ENCODE measurements around the gene WDR1. TPM values are rescaled to one million over a fixed set of nuclear protein-coding genes. Genes with fewer than 3 reads are reported as not detected.

Gene WDR1
- total and polyA plus RNA-seq, 2 donors from 2014 or later: 176 to 313 TPM

DNA sequence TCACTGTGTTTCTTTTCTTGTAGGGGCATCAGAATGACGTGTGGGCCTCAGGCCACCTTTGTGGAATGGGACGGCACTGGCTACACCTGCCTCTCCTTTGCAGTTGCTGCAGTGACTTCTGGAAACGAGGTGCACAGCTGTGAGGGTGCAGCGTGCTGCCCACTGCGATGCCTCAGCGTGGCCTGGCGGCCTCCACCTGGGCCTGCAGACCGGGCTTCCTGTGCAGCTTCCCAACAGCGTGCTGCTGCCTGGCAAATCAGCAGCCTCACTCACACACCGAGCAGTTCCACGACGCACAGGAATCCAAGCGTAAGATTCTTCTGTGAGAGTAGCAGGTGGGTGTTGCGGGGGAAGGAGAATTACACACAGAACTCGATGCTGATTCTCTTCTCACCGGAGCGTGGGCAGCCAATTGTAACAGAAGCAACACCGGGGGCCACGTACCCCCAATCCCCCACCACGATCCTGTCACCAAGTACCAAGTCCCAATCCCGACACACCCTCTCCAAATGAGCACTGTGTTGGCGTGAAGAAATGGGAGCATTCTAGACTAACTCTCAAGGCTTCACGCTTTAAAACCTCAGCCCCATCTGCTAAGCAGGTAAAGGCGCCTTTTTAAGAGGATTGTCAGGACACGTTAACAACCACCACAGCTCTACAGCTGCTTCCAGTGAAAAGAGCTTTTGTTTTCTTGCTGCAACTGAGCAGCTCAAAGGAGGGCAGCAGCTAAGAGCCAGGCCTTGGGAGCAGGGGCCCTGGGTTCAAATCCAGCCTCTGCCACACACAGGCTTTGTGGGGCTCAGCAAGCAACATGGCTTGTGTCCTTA lies 16.9 kb downstream of the WDR1 start:
- intact Hi-C loops (cut with DNase I): no loop called here
- no peak for FAIRE-seq
- Histone ChIP-seq H3K36me3 (ENCODE audit: control insufficient read depth in 2 of 3, insufficient read depth in 3 of 3, low read length in 3 of 3) (peaks cover 2 to 57% (median 35%) of the 10 kb centered on the region in 3 donors), H3K4me1 (ENCODE audit: control insufficient read depth in 2 of 3, insufficient read depth in 2 of 3, low read depth in 1 of 3, low read length in 3 of 3) (peaks cover 0 to 31% (median 21%) of the 10 kb centered on the region in 3 donors), H3K27ac (ENCODE audit: low read depth in 2 of 2, low read length in 2 of 2) (no peak overlapping the region), H3K4me3 (ENCODE audit: low read length in 3 of 3) (no peak overlapping the region), H3K27me3 (ENCODE audit: control insufficient read depth, insufficient read depth, low read length) (no peaks in the 10 kb centered on the region), H3K9me3 (ENCODE audit: control insufficient read depth in 2 of 3, insufficient read depth in 1 of 3, low read length in 3 of 3) (no peaks in the 10 kb centered on the region), H3K9ac (ENCODE audit: low read length in 3 of 3) (no peak overlapping the region)
- no peak for TF ChIP-seq CTCF (IDR thresholded peaks at IDR 0.05; ENCODE audit: borderline replicate concordance, extremely low read depth, insufficient read depth)
- DNase-seq: no peak

- H3K4me3 ChIP-seq (ENCODE audit: low read length in 3 of 3): no peak overlapping the region
- peaks cover 0 to 37% (median 19%) of the 10 kb centered on the region in 3 donors for H3K4me1 ChIP-seq (ENCODE audit: control insufficient read depth in 2 of 3, insufficient read depth in 2 of 3, low read depth in 1 of 3, low read length in 3 of 3)
- intact Hi-C loops (cut with DNase I): no loop called here
- no peak overlapping the region for H3K27ac ChIP-seq (ENCODE audit: low read depth in 2 of 2, low read length in 2 of 2)
- no peak overlapping the region for H3K9ac ChIP-seq (ENCODE audit: low read length in 3 of 3)
- no peak for TF ChIP-seq CTCF (IDR thresholded peaks at IDR 0.05; ENCODE audit: borderline replicate concordance, extremely low read depth, insufficient read depth)
- peaks cover 2 to 65% (median 43%) of the 10 kb centered on the region in 3 donors for H3K36me3 ChIP-seq (ENCODE audit: control insufficient read depth in 2 of 3, insufficient read depth in 3 of 3, low read length in 3 of 3)
- H3K27me3 ChIP-seq (ENCODE audit: control insufficient read depth, insufficient read depth, low read length): no peaks in the 10 kb centered on the region
- no peak for FAIRE-seq
- DNase-seq: no peak
- H3K9me3 ChIP-seq (ENCODE audit: control insufficient read depth in 2 of 3, insufficient read depth in 1 of 3, low read length in 3 of 3): no peaks in the 10 kb centered on the region
Observed at GRCh38 chr4:10098780-10099160, 17.8 kb downstream of the WDR1 start.

DNA sequence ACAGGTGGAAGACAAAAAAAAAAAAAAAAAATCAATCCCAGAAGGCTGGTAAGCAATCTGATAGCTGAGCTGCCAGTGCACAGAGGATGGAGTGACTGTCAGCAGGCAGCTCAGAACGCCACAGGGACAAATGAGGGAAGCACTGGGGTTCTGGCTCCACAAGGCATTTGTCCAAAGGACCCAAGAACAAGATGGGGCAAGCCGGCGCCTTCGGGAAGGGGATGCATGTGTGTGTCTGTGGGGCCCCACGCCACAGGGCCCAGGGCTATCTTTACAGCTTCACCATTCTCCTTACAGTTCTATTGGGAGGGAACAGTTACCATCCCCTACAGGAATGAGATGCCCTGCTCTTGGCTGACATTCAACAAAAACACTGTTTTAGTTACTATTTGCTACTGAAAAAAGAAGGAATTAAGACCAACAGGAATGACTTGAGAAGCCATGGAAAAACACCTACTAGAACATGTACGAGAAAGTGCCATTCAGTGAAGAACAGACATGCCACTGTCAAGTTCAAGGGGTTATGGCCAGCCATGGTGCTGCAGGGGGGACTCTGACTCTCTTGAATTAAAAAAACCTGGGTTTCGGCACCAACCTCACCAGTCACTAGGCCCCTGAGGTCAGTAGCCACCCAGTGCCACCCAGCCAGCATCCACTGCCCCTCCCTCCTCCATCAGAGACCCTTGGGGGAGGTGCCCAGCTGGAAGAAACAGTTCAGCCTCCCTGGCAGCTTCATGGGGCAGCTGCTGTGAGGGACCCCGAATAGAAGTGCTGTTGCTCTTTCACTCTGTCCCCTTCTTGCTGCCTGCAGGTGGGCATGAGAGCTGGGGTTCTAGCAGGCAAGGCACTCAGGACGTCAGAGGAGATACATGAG lies 18.5 kb downstream of the WDR1 start:
- intact Hi-C loops (cut with DNase I): no loop called here
- no peaks in the 10 kb centered on the region for H3K27me3 ChIP-seq (ENCODE audit: control insufficient read depth, insufficient read depth, low read length)
- no peak for FAIRE-seq
- H3K27ac ChIP-seq (ENCODE audit: low read depth in 2 of 2, low read length in 2 of 2): no peak overlapping the region
- DNase-seq: no peak
- no peaks in the 10 kb centered on the region for H3K9me3 ChIP-seq (ENCODE audit: control insufficient read depth in 2 of 3, insufficient read depth in 1 of 3, low read length in 3 of 3)
- peaks cover 0 to 43% (median 25%) of the 10 kb centered on the region in 3 donors for H3K4me1 ChIP-seq (ENCODE audit: control insufficient read depth in 2 of 3, insufficient read depth in 2 of 3, low read depth in 1 of 3, low read length in 3 of 3)
- no peak overlapping the region for H3K4me3 ChIP-seq (ENCODE audit: low read length in 3 of 3)
- TF ChIP-seq CTCF (IDR thresholded peaks at IDR 0.05; ENCODE audit: borderline replicate concordance, extremely low read depth, insufficient read depth): no peak
- no peak overlapping the region for H3K9ac ChIP-seq (ENCODE audit: low read length in 3 of 3)
- H3K36me3 ChIP-seq (ENCODE audit: control insufficient read depth in 2 of 3, insufficient read depth in 3 of 3, low read length in 3 of 3): peaks cover 2 to 65% (median 43%) of the 10 kb centered on the region in 3 donors

Measured in kidney (tissue), 14 donors.